NB4 (cell line): ENCODE measurements around the gene RRAD.

Experiments used
- CTCF ChIP-seq: IDR thresholded peaks from one replicate; pipeline ENCODE4 v1.5.1; 2012; ENCODE audit warnings: low read depth, low read length
- MAX ChIP-seq: IDR thresholded peaks from 2 replicates; pipeline ENCODE4 v1.6.1; 2011; ENCODE audit warnings: low read depth, low read length
- MYC ChIP-seq: IDR thresholded peaks from 2 replicates; pipeline ENCODE4 v1.6.1; 2011; ENCODE audit warnings: low read depth, low read length
- POLR2A ChIP-seq: IDR thresholded peaks from 2 replicates; pipeline ENCODE4 v1.6.1; 2011; ENCODE audit warnings: mild to moderate bottlenecking; ENCODE audit not compliant: insufficient read length; ENCODE audit errors: extremely low read depth

DNA sequence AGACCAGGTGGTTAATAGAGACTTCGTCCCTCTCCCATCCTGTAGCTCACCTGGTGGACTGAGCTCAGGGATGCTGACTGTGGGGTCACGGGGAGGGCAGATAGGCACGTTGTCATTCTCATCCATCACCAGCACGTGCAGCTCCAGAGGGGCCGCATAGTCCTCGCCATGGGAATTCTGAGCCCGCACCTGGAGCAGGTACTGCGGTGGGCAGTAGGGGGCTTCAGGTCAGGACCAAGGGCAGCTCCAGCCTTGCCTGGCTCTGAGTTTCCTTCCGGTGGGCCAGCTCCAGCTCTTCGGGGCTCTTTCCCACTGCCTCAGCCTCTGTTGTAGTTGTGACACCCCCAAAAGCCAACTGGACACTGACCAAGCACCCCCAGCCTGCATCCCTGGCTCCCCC lies 12.3 kb downstream of the RRAD start:
- TF ChIP-seq CTCF (no peak), POLR2A (no peak), MAX (no peak), MYC (no peak)
